ENCODE data around the gene LDLRAD2. TPM values are rescaled to one million over a fixed set of nuclear protein-coding genes. Genes with fewer than 3 reads are reported as not detected.
A peak's percentile ranks its signal among the peaks of the same experiment; 100 is the strongest.

Gene LDLRAD2
- total RNA-seq, 1 experiment from 2014 or later, result 1.0 TPM

GRCh38 chr1:21831454-21831970 lies 19.4 kb downstream of the LDLRAD2 start:
- peaks cover 10% of the 10 kb centered on the region for H3K9me3 ChIP-seq (ENCODE audit: control insufficient read depth, low read depth, low read length)
- H2AK5ac ChIP-seq (ENCODE audit: insufficient read length, low read length), result no peak overlapping the region
- H2AFZ ChIP-seq (ENCODE audit: low read length), result no peak overlapping the region
- no peak overlapping the region for H2BK20ac ChIP-seq (ENCODE audit: low read depth, low read length, poor library complexity, severe bottlenecking)
- H3K27me3 ChIP-seq (ENCODE audit: insufficient read depth, low read length), result no peaks in the 10 kb centered on the region
- TF ChIP-seq, protein P1, sequence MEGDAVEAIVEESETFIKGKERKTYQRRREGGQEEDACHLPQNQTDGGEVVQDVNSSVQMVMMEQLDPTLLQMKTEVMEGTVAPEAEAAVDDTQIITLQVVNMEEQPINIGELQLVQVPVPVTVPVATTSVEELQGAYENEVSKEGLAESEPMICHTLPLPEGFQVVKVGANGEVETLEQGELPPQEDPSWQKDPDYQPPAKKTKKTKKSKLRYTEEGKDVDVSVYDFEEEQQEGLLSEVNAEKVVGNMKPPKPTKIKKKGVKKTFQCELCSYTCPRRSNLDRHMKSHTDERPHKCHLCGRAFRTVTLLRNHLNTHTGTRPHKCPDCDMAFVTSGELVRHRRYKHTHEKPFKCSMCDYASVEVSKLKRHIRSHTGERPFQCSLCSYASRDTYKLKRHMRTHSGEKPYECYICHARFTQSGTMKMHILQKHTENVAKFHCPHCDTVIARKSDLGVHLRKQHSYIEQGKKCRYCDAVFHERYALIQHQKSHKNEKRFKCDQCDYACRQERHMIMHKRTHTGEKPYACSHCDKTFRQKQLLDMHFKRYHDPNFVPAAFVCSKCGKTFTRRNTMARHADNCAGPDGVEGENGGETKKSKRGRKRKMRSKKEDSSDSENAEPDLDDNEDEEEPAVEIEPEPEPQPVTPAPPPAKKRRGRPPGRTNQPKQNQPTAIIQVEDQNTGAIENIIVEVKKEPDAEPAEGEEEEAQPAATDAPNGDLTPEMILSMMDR (conservative IDR thresholded peaks at IDR 0.05), result no peak
- peaks cover 41 to 85% (median 78%) of the 10 kb centered on the region in 3 experiments for H3K36me3 Mint-ChIP-seq (ENCODE audit: insufficient read depth in 1 of 3, low read depth in 3 of 3)
- no peak overlapping the region for H4K91ac ChIP-seq (ENCODE audit: insufficient read length, low read depth, low read length)
- no peaks in the 10 kb centered on the region for H3K79me2 ChIP-seq (ENCODE audit: insufficient read depth, low read length)
- H3K79me1 ChIP-seq (ENCODE audit: insufficient read depth, low read depth, low read length, poor library complexity, severe bottlenecking), result no peaks in the 10 kb centered on the region
- H2BK15ac ChIP-seq (ENCODE audit: low read depth, low read length), result no peak overlapping the region
- WGBS (ENCODE audit: extremely low coverage, insufficient read length, low lambda C conversion rate), result no CpG with 5 or more reads among the region's 14 CpGs
- no peak overlapping the region for H3K4ac ChIP-seq (ENCODE audit: low read depth, low read length)
- no peak overlapping the region for H3K56ac ChIP-seq (ENCODE audit: insufficient read length, low read depth, low read length)
- H3K27me3 Mint-ChIP-seq (ENCODE audit: low read depth), result no peaks in the 10 kb centered on the region
- no peak overlapping the region for H3K18ac ChIP-seq (ENCODE audit: insufficient read length, low read depth, low read length)
- no peak overlapping the region for H2BK12ac ChIP-seq (ENCODE audit: insufficient read length, low read depth, low read length)
- no peak overlapping the region for H3T11ph ChIP-seq (ENCODE audit: low read length)
- no peak overlapping the region for H3K27ac ChIP-seq (ENCODE audit: insufficient read length, low read depth, low read length)
- H3K4me1 ChIP-seq (ENCODE audit: insufficient read depth, low read length), result no peaks in the 10 kb centered on the region
- no peak overlapping the region for H3K4me2 ChIP-seq (ENCODE audit: insufficient read depth, insufficient read length, low read length)
- H3K23me2 ChIP-seq (ENCODE audit: insufficient read length, low read depth, low read length, poor library complexity, severe bottlenecking), result no peaks in the 10 kb centered on the region
- H4K20me1 ChIP-seq (ENCODE audit: control insufficient read depth, insufficient read depth, insufficient read length), result no peaks in the 10 kb centered on the region
- H3K4me3 Mint-ChIP-seq, result no peak overlapping the region
- H3K23ac ChIP-seq (ENCODE audit: insufficient read length, low read depth, low read length), result no peak overlapping the region
- H3K14ac ChIP-seq (ENCODE audit: insufficient read depth, low read length), result no peak overlapping the region
- DNase-seq, result no peak
- H4K5ac ChIP-seq (ENCODE audit: insufficient read length, low read depth, low read length), result no peak overlapping the region
- no peak overlapping the region for H2BK120ac ChIP-seq (ENCODE audit: low read depth, low read length, poor library complexity, severe bottlenecking)
- H3K9me3 Mint-ChIP-seq, result peaks cover 16% of the 10 kb centered on the region in 2 experiments
- H3K4me1 Mint-ChIP-seq, result no peaks in the 10 kb centered on the region
- H2BK5ac ChIP-seq (ENCODE audit: insufficient read length, low read length), result no peak overlapping the region
- H3K27ac Mint-ChIP-seq, result peak overlapping the region; percentile 27 to 94 (median 51); a peak in 3 of 7 replicates
- no peak overlapping the region for H3K9ac ChIP-seq (ENCODE audit: extremely low read depth, insufficient read length, low read length)
- no peak overlapping the region for H4K8ac ChIP-seq (replicated peaks; ENCODE audit: insufficient read length, low read depth, low read length)
